SK-N-DZ (cell line): ENCODE results near the gene TRMT112.
"Not testable (repeated sequence)": the region's sequence is repeated elsewhere in the genome, so short reads cannot be mapped to it uniquely, and the experiment has no call there.

Experiments used
- DNase-seq: peaks from one replicate; pipeline ENCODE4 v3.0.0-alpha.2; 2015; ENCODE audit warnings: low spot score

TRMT112 gene

GRCh38 chr11:64313491-64314145 is 3.7 kb downstream of the TRMT112 start:
- DNase-seq: no peak

- DNase-seq: no peak
Observed at GRCh38 chr11:64312947-64313346, 4.4 kb downstream of the TRMT112 start.

- not testable (repeated sequence) for DNase-seq
Observed at GRCh38 chr11:64307795-64308194, 9.6 kb downstream of the TRMT112 start.

- no peak for DNase-seq
Observed at GRCh38 chr11:64306876-64307622, 10.3 kb downstream of the TRMT112 start.

- DNase-seq: no peak
Observed at GRCh38 chr11:64306563-64306875, 10.8 kb downstream of the TRMT112 start.

- DNase-seq: peak; percentile 82
Observed at GRCh38 chr11:64305691-64306562, 11.4 kb downstream of the TRMT112 start.

- peak; percentile 99 for DNase-seq
Observed at GRCh38 chr11:64305075-64305690, 12.2 kb downstream of the TRMT112 start, which contains the start of gene ESRRA. ESRRA (plus strand) TSS chr11:64305524; CDS start chr11:64307180, 1,656 bp downstream.

GRCh38 chr11:64304316-64305072 is 12.9 kb downstream of the TRMT112 start:
- peak; percentile 92 for DNase-seq

- no peak for DNase-seq
Observed at GRCh38 chr11:64304032-64304315, 13.4 kb downstream of the TRMT112 start.

GRCh38 chr11:64303109-64304031 is 14.0 kb downstream of the TRMT112 start:
- DNase-seq: no peak

- DNase-seq: no peak
Observed at GRCh38 chr11:64299847-64300648, 17.3 kb downstream of the TRMT112 start, which contains the start of gene CATSPERZ. CATSPERZ (plus strand) TSS chr11:64300358; CDS start chr11:64300411, 53 bp downstream.

- DNase-seq: no peak
Observed at GRCh38 chr11:64298966-64299846, 18.2 kb downstream of the TRMT112 start.

GRCh38 chr11:64297699-64298358 is 19.5 kb downstream of the TRMT112 start:
- no peak for DNase-seq

- DNase-seq: no peak
Observed at GRCh38 chr11:64296830-64297698, 20.3 kb downstream of the TRMT112 start.

GRCh38 chr11:64296236-64296635 is 21.1 kb downstream of the TRMT112 start:
- no peak for DNase-seq

- no peak for DNase-seq
Observed at GRCh38 chr11:64295760-64296159, 21.6 kb downstream of the TRMT112 start.

GRCh38 chr11:64294774-64295173 is 22.6 kb downstream of the TRMT112 start:
- no peak for DNase-seq
